ENCODE measurements around the gene AGAP1.

Gene AGAP1

DNA sequence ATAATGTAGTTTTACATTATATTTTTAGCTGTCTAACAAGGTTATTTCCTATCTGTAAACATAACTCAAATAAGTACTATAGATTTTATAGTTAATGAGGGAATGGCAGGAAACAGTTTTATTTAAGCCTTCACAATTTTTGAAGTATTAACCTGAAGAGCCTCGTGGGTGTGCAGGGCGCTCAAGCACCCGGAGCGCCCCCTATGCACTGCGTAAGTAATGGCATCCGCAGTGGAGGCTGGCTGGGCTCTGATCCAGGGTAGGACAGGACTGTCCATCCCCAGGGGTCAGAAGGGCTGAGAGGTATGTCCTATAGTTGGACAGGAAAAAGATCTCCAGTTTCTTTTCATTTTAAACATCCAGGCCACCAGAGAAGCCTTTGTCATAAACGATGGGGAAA, 682.6 kb downstream of the AGAP1 start:
- H3K27ac ChIP-seq = no peak overlapping the region
- TF ChIP-seq, protein P1, sequence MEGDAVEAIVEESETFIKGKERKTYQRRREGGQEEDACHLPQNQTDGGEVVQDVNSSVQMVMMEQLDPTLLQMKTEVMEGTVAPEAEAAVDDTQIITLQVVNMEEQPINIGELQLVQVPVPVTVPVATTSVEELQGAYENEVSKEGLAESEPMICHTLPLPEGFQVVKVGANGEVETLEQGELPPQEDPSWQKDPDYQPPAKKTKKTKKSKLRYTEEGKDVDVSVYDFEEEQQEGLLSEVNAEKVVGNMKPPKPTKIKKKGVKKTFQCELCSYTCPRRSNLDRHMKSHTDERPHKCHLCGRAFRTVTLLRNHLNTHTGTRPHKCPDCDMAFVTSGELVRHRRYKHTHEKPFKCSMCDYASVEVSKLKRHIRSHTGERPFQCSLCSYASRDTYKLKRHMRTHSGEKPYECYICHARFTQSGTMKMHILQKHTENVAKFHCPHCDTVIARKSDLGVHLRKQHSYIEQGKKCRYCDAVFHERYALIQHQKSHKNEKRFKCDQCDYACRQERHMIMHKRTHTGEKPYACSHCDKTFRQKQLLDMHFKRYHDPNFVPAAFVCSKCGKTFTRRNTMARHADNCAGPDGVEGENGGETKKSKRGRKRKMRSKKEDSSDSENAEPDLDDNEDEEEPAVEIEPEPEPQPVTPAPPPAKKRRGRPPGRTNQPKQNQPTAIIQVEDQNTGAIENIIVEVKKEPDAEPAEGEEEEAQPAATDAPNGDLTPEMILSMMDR (conservative IDR thresholded peaks at IDR 0.05) = peak; percentile 59

DNA sequence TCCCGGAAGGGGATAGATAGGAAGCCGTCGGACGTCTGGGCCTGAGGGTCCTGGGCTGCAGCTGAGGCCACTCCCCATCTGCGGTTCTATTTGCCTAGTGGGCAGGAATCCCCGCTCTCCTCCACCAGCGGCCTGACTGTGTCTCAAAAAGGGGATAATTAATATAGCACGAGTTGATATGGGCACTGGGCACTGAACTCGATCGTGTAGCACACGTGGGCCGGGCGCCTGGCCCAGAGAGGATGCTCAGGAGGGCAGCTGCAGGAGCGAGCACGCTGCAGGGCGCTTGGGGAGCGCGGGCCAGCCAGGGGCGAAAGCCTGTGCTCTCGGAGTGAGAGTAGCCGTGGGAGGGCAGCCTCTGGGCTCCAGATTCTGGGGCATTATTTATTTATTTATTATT, 683.1 kb downstream of the AGAP1 start:
- H3K27ac ChIP-seq = no peak overlapping the region
- TF ChIP-seq, protein P1 (conservative IDR thresholded peaks at IDR 0.05) = no peak

DNA sequence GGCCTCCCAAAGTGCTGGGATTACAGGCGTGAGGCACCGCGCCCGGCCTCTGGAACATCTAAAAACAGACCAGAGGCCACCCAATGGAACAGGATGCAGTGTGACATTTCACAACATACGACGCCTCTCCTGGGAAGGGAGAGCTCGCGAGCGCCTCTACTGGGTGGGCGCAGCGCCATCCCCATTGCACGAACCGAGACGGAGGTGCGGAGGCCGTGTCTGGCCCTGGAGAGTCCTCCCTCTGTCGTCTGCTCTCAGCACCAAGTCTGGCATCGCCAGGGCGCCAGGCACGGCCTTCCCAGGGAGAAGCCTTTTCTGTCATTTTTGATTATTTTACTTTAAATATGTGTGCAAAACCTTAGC, 683.7 kb downstream of the AGAP1 start:
- TF ChIP-seq, protein P1 (conservative IDR thresholded peaks at IDR 0.05) = no peak
- no peak overlapping the region for H3K27ac ChIP-seq

DNA sequence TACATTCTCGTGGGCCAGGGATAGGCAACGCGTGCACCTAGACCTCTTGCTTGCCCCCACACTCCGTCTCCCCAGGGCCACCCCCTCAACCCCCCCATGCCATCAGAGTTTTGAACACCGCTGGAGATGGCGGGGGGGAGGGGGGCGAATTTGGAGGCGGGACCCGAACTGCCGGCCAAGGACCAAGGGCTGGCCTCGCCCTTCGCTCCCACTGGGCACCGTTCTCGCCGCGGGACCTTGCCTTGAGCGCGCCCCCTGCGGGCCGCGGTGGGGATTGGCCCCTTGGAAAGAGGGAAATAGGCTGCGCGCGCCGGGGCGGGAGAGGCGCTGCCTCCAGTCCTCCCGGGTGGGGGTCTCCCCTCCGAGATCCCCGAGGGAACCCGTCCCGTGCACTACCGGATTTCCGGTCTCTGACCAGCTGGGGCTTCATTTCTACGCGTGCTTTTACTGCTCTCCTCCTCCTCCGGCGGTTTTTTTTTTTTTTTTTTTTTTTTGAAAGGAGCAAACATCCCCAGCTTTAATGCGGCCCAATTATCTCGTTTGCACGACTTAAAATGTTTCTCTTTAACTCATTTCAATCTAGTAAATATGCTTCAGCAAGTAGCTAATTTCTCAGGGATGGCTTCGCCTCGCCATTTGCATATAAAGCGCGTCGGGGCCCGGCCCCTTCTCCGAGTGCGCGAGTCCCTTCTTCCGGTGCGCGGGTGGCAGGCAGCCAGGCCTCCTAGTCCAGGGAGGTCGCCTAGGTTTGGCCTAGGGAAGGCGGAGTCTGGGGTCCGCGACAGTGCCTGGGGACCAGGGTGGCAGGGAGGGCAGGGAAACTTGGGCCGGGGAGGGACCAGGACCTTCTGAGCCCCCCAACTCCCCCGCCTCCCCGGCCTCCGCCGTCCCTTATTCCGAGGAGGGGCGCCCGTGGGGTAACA, 684.4 kb downstream of the AGAP1 start:
- H3K27ac ChIP-seq = peak overlapping the region; percentile 42; the same call in 1 of the 2 replicates
- TF ChIP-seq, protein P1 (conservative IDR thresholded peaks at IDR 0.05) = peak; percentile 92

DNA sequence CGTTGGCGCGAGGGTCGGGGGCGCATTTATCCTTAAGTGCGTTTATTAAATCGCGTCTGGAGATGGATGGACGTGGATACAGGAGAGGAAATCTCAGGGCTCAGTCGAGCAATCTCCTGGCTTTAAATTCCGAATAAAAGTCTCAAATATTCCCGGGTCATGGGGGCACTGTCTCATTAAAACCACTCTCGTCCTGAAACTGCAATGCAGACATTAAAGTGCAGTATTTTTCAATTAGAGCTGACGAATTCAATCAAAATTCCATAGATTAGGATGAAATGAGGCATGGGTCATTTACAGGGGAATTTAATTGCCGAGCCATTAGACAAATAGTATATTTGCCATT, 685.0 kb downstream of the AGAP1 start:
- H3K27ac ChIP-seq = peak overlapping the region; percentile 42; the same call in 1 of the 2 replicates

DNA sequence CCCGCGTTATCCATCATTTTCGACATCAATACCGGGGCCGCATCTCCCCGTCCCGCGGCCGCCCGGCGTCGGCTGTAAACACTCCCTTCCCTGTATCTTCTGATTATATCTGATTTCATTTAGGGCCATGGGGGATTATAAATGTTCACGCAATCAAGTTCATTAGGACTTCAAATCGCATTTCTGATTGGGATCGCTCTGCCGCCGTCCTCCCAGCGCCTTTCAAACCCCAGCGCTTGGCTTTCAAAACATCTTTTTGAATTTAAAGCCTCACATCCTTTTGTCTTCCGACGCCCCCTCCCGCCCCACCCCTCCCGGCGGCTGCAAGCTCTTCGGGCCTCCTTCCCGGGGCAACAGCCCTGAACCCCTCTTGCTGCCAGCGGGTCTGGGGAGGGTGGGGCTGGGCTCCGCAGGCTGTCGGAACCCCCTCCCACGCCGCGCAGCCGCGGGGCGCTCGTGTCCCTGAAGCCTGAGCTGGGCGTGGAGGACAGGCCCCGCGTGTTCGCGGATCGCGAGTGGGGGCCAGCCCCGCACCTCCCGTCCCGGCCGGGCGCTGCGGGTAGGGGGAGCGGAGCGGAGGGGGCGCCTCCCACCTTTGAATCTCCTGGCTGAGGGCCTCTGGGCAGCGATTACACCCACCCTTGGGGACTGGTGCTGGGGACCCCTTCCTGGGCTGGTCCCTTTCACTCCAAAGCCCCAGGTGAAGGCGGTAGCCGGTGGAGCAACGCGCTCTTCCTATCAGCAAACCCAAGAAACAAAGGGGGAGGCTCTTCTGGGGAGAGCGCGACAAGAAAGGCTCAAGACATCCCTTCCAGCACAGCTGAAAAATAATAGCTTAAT, 685.6 kb downstream of the AGAP1 start:
- no peak overlapping the region for H3K27ac ChIP-seq
- TF ChIP-seq, protein P1 (conservative IDR thresholded peaks at IDR 0.05) = no peak

More for the DNA sequence above, 685.0 kb downstream of the AGAP1 start:
- TF ChIP-seq, protein P1 (conservative IDR thresholded peaks at IDR 0.05) = no peak

All from VCaP (cell line).